GM12878 (cell line): ENCODE measurements around the gene AFAP1. TPM values are rescaled to one million over a fixed set of nuclear protein-coding genes. Genes with fewer than 3 reads are reported as not detected.

Experiments used
- ATAC-seq: fragments of 200-7000 bp; cut with Tn5 transposase; 3 replicates; pipeline ENCODE4 v1.9.1; 2020; ENCODE audit warnings: mild to moderate bottlenecking, moderate library complexity
- BruUV-seq: library from RNA; stranded (reverse); fragments of 400-500 nt; replicated peaks from 2 replicates; lab custom pipeline; 2021; lab: Mats Ljungman, UMichigan
- CTCF ChIA-PET: fragments of 300-600 bp; sonication (Branson Sonifier 250); formaldehyde crosslinking; extraction: SDS; loops from one replicate; lab custom pipeline; 2021; ENCODE audit warnings: inconsistent platforms; lab: Yijun Ruan, JAX
- POLR2A ChIA-PET: fragments of 350-600 bp; formaldehyde crosslinking; extraction: SDS; loops from one replicate; lab custom pipeline; 2021; ENCODE audit warnings: inconsistent platforms; lab: Charles Lee
- RAD21 ChIA-PET: fragments of 300-600 bp; sonication (Branson Sonifier 250); formaldehyde crosslinking; loops from one replicate; lab custom pipeline; 2023; ENCODE audit warnings: antibody characterized with exemption; ENCODE audit not compliant: unreplicated experiment; lab: Charles Lee
- SMC1A ChIA-PET: fragments of 300-600 bp; sonication (Branson Sonifier 250); formaldehyde crosslinking; loops from one replicate; lab custom pipeline; 2023; ENCODE audit not compliant: unreplicated experiment, uncharacterized antibody; lab: Charles Lee
- DNase-seq: peaks from one replicate; pipeline ENCODE4 v3.0.0-alpha.2; 2011; ENCODE audit warnings: low read depth, low spot score
- FAIRE-seq: peaks from 3 replicates; lab custom pipeline; 2011; peaks lifted over from hg19 to GRCh38; lab: Jason Lieb, UNC
- H2AFZ ChIP-seq: 2 replicates; pipeline ENCODE4 v1.6.0; 2011; ENCODE audit warnings: low read depth, low read length, control low read depth; ENCODE audit not compliant: control insufficient read depth
- H3K27ac ChIP-seq: 2 replicates; pipeline ENCODE4 v1.5.1; 2011; ENCODE audit warnings: control low read depth; ENCODE audit not compliant: control insufficient read depth, insufficient read depth
- H3K27me3 ChIP-seq, 2 experiments: replicated peaks in 1 of 2; 2 replicates each; pipeline versions ENCODE4 v1.6.0 to v1.6.1; 2011; ENCODE audit warnings: low read length in 1 of 2; ENCODE audit not compliant: control insufficient read depth in 2 of 2, insufficient read depth in 2 of 2
- H3K36me3 ChIP-seq, 2 experiments: 2 replicates each; pipeline ENCODE4 v1.5.1; 2011; ENCODE audit warnings: low read length in 1 of 2; ENCODE audit not compliant: control insufficient read depth in 2 of 2, insufficient read depth in 2 of 2
- H3K4me1 ChIP-seq: 2 replicates; pipeline ENCODE4 v1.6.1; 2011; ENCODE audit warnings: mild to moderate bottlenecking, low read length, moderate library complexity, mixed read lengths; ENCODE audit not compliant: control insufficient read depth, insufficient read depth
- H3K4me2 ChIP-seq: 2 replicates; pipeline ENCODE4 v1.6.0; 2011; ENCODE audit warnings: control low read depth; ENCODE audit not compliant: control insufficient read depth, insufficient read depth
- H3K4me3 ChIP-seq: fragments of 200-600 bp; sonication (generic); 2 replicates; pipeline ENCODE4 v1.5.1; 2016
- H3K79me2 ChIP-seq: 2 replicates; pipeline ENCODE4 v1.6.0; 2011; ENCODE audit warnings: low read length; ENCODE audit not compliant: control insufficient read depth, insufficient read depth
- H3K9ac ChIP-seq: 2 replicates; pipeline ENCODE4 v1.8.0; 2011; ENCODE audit warnings: low read length, control low read depth, mixed read lengths; ENCODE audit not compliant: control insufficient read depth, insufficient read depth
- H3K9me3 ChIP-seq: replicated peaks from 3 replicates; pipeline ENCODE4 v1.5.1; 2011; ENCODE audit warnings: mild to moderate bottlenecking, low read length; ENCODE audit not compliant: control insufficient read depth, insufficient read depth
- H4K20me1 ChIP-seq: 2 replicates; pipeline ENCODE4 v1.6.0; 2011; ENCODE audit not compliant: control insufficient read depth, insufficient read depth
- BACH1 ChIP-seq: fragments of 450-650 bp; IDR thresholded peaks from 2 replicates; pipeline ENCODE4 v1.6.1; 2017; ENCODE audit warnings: mild to moderate bottlenecking, borderline replicate concordance
- EED ChIP-seq: sonication (generic); IDR thresholded peaks from 2 replicates; pipeline ENCODE4 v1.6.1; 2016; ENCODE audit warnings: antibody characterized with exemption, low read depth
- IKZF2 ChIP-seq, 2 experiments: fragments of 450-650 bp; IDR thresholded peaks; 2 replicates each; pipeline ENCODE4 v1.6.1; 2017; ENCODE audit warnings: mild to moderate bottlenecking in 2 of 2, moderate library complexity in 2 of 2
- MTA2 ChIP-seq: fragments of 450-650 bp; IDR thresholded peaks from 2 replicates; pipeline ENCODE4 v1.6.1; 2016; ENCODE audit warnings: low read depth, mild to moderate bottlenecking, moderate library complexity
- MXI1 ChIP-seq: fragments of 150-350 bp; IDR thresholded peaks from 2 replicates; pipeline ENCODE4 v1.6.1; 2011; ENCODE audit warnings: low read depth, mild to moderate bottlenecking, inconsistent platforms, low read length, improper control_type of control experiment
- NR2C2 ChIP-seq: IDR thresholded peaks from 2 replicates; pipeline ENCODE4 v1.6.1; 2011; ENCODE audit warnings: borderline replicate concordance, low read depth; ENCODE audit not compliant: control insufficient read depth, insufficient read length
- WRNIP1 ChIP-seq: IDR thresholded peaks from 2 replicates; pipeline ENCODE4 v1.6.1; 2011; ENCODE audit warnings: low read depth, low read length, improper control_type of control experiment, borderline replicate concordance
- WGBS: methylation state at CpG from one replicate; pipeline ENCODE4 v1.1.6; 2016; ENCODE audit warnings: low lambda C conversion rate; ENCODE audit not compliant: insufficient replicate concordance, insufficient coverage; ENCODE audit errors: missing lambda C conversion rate; 5-methylcytosine and 5-hydroxymethylcytosine counted together
- in situ Hi-C: fragments of 300-500 bp; cut with MboI; formaldehyde crosslinking; loops from 9 replicates; pipeline ENCODE4 v1.14.3; 2018; ENCODE audit warnings: mixed read lengths
- intact Hi-C: fragments of 100-400 bp; cut with micrococcal nuclease; formaldehyde crosslinking; loops from one replicate; pipeline ENCODE4 v1.14.2; 2022; ENCODE audit not compliant: unreplicated experiment
- polyA plus RNA-seq, 11 experiments: library from polyadenylated mRNA; depleted of rRNA in 4 of 11; unstranded in 6 of 11; stranded (reverse) in 5 of 11; fragments of >200 nt; fragmentation: Nextera tagmentation in 4 of 11; fragmentation: Illumina TruSeq in 1 of 11; extraction: Ambion mirVana in 4 of 11; extraction: Trizol in 1 of 11; gene quantifications; 1 replicate in 1 of 11; 2 replicates in 10 of 11; pipeline versions ENCODE4 v1.2.1 to v1.2.3, GENCODE V29; 2011 to 2016; ENCODE audit warnings: inconsistent platforms in 2 of 11, missing spikeins in 2 of 11, low read depth in 1 of 11
- total RNA-seq, 4 experiments: library from RNA; depleted of rRNA in 3 of 4; stranded (reverse); fragments of >200 nt in 3 of 4; fragmentation: Illumina TruSeq in 1 of 4; extraction: Trizol in 1 of 4; gene quantifications; 2 replicates each; pipeline versions ENCODE4 v1.2.1 to v1.2.3, GENCODE V29; 2013 to 2021
- TF ChIP-seq, protein P1 (sequence below): fragments of 150-350 bp; IDR thresholded peaks from 2 replicates; pipeline ENCODE4 v1.6.1; 2014; ENCODE audit warnings: mild to moderate bottlenecking, low read depth, low read length
- TF ChIP-seq, protein P2 (sequence below): fragments of 450-650 bp; formaldehyde crosslinking; IDR thresholded peaks from 2 replicates; pipeline ENCODE4 v1.4.0; 2022; ENCODE audit warnings: mild to moderate bottlenecking, moderate library complexity

AFAP1 gene
- total and polyA plus RNA-seq, 10 of the 15 experiments (the other 5 are each of a cell fraction or from before 2014, with no cell fraction given), result 0.02 to 0.23 (median 0.09) TPM; not detected in 1

DNA sequence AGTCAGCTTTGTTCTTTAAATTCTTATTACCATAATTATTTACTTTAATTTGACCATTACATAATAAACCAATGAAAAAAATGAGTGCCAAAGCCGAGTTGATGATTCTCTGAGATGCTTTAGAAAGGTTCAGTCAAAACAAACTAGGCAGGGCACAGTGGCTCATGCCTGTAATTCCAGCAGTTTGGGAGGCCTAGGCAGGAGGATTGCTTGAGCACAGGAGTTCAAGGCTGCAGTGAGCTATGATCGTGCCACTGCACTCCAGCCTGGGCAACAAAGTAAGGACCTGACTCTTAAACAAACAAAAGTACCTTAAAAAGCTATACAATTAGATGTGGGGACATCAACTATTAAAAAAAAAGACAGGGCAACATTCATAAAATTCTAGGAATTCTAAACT lies 75.0 kb downstream of the AFAP1 start:
- ATAC-seq, result no peak
- ChIA-PET POLR2A (no interaction called here), SMC1A (no interaction called here), CTCF (no interaction called here), RAD21 (interaction anchor here (0.8 kb wide), 1 partner anchor 62 kb away, joined by 3 read pairs; no protein-coding TSS in a partner anchor)
- intact Hi-C loops (no loop called here), in situ Hi-C loops (no loop called here)
- Histone ChIP-seq H3K9me3 (no peaks in the 10 kb centered on the region), H3K4me3 (no peak overlapping the region), H4K20me1 (no peaks in the 10 kb centered on the region), H3K4me2 (no peak overlapping the region), H2AFZ (no peak overlapping the region), H3K36me3 (no peaks in the 10 kb centered on the region), H3K79me2 (no peaks in the 10 kb centered on the region), H3K4me1 (no peaks in the 10 kb centered on the region), H3K9ac (no peak overlapping the region), H3K27me3 (no peaks in the 10 kb centered on the region), H3K27ac (no peak overlapping the region)
- DNase-seq, result no peak
- 59% methylated on average over 2 of the region's 2 CpGs for WGBS
- no peak for FAIRE-seq
- BruUV-seq, result no TSS peak
- TF ChIP-seq MXI1, result no peak
- TF ChIP-seq, protein P1, sequence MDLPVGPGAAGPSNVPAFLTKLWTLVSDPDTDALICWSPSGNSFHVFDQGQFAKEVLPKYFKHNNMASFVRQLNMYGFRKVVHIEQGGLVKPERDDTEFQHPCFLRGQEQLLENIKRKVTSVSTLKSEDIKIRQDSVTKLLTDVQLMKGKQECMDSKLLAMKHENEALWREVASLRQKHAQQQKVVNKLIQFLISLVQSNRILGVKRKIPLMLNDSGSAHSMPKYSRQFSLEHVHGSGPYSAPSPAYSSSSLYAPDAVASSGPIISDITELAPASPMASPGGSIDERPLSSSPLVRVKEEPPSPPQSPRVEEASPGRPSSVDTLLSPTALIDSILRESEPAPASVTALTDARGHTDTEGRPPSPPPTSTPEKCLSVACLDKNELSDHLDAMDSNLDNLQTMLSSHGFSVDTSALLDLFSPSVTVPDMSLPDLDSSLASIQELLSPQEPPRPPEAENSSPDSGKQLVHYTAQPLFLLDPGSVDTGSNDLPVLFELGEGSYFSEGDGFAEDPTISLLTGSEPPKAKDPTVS, result no peak
- no peak for TF ChIP-seq MTA2
- no peak for TF ChIP-seq BACH1
- TF ChIP-seq EED, result no peak
- TF ChIP-seq, protein P2, sequence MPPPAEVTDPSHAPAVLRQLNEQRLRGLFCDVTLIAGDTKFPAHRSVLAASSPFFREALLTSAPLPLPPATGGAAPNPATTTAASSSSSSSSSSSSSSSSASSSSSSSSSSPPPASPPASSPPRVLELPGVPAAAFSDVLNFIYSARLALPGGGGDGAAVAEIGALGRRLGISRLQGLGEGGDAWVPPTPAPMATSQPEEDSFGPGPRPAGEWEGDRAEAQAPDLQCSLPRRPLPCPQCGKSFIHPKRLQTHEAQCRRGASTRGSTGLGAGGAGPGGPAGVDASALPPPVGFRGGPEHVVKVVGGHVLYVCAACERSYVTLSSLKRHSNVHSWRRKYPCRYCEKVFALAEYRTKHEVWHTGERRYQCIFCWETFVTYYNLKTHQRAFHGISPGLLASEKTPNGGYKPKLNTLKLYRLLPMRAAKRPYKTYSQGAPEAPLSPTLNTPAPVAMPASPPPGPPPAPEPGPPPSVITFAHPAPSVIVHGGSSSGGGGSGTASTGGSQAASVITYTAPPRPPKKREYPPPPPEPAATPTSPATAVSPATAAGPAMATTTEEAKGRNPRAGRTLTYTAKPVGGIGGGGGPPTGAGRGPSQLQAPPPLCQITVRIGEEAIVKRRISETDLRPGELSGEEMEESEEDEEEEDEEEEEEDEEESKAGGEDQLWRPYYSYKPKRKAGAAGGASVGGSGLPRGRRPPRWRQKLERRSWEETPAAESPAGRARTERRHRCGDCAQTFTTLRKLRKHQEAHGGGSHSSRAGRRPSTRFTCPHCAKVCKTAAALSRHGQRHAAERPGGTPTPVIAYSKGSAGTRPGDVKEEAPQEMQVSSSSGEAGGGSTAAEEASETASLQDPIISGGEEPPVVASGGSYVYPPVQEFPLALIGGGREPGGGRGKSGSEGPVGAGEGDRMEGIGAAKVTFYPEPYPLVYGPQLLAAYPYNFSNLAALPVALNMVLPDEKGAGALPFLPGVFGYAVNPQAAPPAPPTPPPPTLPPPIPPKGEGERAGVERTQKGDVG, result no peak
- no peak for TF ChIP-seq WRNIP1
- TF ChIP-seq IKZF2 (IDR thresholded peaks at IDR 0.05), result no peak
- TF ChIP-seq NR2C2, result no peak
